ENCODE data around the gene POLR3K.

DNA sequence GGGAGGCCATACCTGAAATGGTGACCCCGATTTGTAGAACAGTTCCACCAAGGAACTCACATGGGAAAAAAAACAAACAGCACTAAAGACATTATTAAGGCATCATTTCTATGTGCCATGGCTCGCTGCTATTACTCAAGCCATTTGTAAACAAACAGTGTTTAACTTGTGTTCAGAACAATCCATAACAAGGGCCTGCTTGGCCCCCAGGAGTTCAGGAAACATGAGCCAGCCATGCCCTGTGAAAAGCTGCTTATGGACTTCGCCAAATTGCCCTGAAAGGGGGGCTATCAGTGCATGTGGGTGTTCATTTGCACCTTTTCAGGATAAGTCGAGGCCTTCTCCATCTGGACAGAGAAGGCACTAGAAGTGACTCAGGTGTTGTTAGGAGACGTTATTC lies 8.0 kb downstream of the POLR3K start:
- TF ChIP-seq, protein P1, sequence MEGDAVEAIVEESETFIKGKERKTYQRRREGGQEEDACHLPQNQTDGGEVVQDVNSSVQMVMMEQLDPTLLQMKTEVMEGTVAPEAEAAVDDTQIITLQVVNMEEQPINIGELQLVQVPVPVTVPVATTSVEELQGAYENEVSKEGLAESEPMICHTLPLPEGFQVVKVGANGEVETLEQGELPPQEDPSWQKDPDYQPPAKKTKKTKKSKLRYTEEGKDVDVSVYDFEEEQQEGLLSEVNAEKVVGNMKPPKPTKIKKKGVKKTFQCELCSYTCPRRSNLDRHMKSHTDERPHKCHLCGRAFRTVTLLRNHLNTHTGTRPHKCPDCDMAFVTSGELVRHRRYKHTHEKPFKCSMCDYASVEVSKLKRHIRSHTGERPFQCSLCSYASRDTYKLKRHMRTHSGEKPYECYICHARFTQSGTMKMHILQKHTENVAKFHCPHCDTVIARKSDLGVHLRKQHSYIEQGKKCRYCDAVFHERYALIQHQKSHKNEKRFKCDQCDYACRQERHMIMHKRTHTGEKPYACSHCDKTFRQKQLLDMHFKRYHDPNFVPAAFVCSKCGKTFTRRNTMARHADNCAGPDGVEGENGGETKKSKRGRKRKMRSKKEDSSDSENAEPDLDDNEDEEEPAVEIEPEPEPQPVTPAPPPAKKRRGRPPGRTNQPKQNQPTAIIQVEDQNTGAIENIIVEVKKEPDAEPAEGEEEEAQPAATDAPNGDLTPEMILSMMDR (IDR thresholded peaks at IDR 0.05): no peak
- TF ChIP-seq POLR2A (IDR thresholded peaks at IDR 0.05): no peak
